GM12801 (cell line): ENCODE data around the gene SLC7A1.

Experiments used
- CTCF ChIP-seq: IDR thresholded peaks from one replicate; pipeline ENCODE4 v1.5.1; 2011; ENCODE audit warnings: control low read depth; ENCODE audit not compliant: insufficient read length; ENCODE audit errors: extremely low read depth

Gene SLC7A1

GRCh38 chr13:29502391-29503008, 93.0 kb downstream of the SLC7A1 start:
- no peak for TF ChIP-seq CTCF

- TF ChIP-seq CTCF, result no peak
Observed at GRCh38 chr13:29501674-29502073, 93.8 kb downstream of the SLC7A1 start.

- no peak for TF ChIP-seq CTCF
Observed at GRCh38 chr13:29500386-29500785, 95.1 kb downstream of the SLC7A1 start.

- TF ChIP-seq CTCF, result no peak
Observed at GRCh38 chr13:29499506-29500165, 95.9 kb downstream of the SLC7A1 start.

- no peak for TF ChIP-seq CTCF
Observed at GRCh38 chr13:29498426-29499040, 97.0 kb downstream of the SLC7A1 start.

- no peak for TF ChIP-seq CTCF
Observed at GRCh38 chr13:29497137-29497654, 98.3 kb downstream of the SLC7A1 start.

GRCh38 chr13:29496241-29496712, 99.2 kb downstream of the SLC7A1 start:
- TF ChIP-seq CTCF, result no peak
